ENCODE measurements around the gene BEGAIN.

DNA sequence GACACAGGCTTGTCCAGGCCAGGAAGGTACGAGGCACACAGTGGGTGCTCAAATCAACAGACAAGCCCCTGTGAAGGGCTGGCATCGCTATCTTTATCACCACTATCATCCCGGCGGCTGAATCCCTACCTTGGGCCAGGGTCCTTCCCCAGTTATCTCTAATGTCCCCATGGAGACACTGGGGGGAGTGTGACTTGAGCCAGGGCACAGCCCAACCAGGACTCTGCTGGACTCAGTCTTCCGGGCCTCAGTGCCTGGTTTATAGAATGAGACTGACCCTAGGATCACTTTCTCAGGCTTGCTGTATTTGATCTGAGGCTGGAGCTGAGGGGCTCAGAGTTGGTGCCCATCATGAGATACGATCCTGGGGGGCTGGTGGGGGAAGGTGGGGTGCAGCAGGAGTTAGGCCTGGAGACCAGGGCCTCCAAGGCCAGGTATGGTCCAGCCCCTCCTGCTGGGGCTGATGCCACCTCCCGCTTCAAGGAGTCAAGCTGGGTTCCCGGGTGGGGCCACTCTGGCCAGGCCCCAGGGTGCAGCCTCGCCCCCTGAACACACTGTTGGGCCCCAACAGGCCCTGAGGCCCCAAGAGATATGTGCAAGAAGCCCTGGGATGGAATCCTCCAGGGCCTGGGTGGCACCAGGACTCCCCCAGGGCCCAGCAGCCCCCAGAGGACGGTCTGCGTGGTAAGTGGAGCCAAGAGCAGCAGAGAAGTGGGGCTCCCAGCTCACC lies 11.8 kb downstream of the BEGAIN start:
- TF ChIP-seq, protein P1, sequence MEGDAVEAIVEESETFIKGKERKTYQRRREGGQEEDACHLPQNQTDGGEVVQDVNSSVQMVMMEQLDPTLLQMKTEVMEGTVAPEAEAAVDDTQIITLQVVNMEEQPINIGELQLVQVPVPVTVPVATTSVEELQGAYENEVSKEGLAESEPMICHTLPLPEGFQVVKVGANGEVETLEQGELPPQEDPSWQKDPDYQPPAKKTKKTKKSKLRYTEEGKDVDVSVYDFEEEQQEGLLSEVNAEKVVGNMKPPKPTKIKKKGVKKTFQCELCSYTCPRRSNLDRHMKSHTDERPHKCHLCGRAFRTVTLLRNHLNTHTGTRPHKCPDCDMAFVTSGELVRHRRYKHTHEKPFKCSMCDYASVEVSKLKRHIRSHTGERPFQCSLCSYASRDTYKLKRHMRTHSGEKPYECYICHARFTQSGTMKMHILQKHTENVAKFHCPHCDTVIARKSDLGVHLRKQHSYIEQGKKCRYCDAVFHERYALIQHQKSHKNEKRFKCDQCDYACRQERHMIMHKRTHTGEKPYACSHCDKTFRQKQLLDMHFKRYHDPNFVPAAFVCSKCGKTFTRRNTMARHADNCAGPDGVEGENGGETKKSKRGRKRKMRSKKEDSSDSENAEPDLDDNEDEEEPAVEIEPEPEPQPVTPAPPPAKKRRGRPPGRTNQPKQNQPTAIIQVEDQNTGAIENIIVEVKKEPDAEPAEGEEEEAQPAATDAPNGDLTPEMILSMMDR (IDR thresholded peaks at IDR 0.05), result no peak
- no peak for TF ChIP-seq POLR2A (IDR thresholded peaks at IDR 0.05)

Data from heart left ventricle (tissue), 13 donors.